Dermis blood vessel endothelial cell (primary cell): Measurements from ENCODE around the gene C16orf86. TPM values are rescaled to one million over a fixed set of nuclear protein-coding genes. Genes with fewer than 3 reads are reported as not detected.

ENCODE experiments used
- DNase-seq: peaks from one replicate; pipeline ENCODE4 v3.0.0; 2010
- total RNA-seq: library from RNA; depleted of rRNA; stranded (reverse); fragments of >200 nt; gene quantifications from 2 replicates; pipeline ENCODE4 v1.2.3, GENCODE V29; 2014

C16orf86 gene
- total RNA-seq, 1 donor from 2014 or later = 3.9 TPM

DNA sequence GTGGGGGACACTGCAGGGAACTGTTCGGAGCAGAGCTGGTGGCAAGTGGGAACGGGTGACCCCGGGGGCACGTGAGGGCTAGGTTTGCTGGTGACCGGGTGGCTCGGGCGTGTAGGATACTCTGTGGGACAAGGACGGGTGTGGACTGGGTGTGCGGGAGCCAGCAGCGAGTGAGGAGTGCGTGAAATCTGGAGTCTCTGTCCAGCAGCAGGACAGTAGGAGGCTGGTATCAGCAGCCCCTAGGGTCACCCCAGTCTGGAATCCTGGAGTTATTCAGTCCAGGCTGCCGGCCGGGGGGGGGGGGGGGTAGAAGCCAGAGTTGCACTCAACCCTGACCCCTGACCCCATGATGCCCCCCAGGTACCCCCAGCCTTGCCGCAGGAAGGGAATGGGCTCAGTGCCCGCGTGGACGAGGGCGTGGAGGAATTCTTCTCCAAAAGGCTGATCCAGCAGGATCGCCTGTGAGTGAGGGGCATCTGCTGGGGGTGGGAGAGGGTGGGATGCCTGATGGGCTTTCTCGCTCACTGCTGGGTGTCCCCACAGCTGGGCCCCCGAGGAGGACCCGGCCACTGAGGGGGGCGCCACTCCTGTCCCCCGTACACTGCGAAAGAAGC is 12.7 kb upstream of the C16orf86 start:
- DNase-seq = no peak

DNA sequence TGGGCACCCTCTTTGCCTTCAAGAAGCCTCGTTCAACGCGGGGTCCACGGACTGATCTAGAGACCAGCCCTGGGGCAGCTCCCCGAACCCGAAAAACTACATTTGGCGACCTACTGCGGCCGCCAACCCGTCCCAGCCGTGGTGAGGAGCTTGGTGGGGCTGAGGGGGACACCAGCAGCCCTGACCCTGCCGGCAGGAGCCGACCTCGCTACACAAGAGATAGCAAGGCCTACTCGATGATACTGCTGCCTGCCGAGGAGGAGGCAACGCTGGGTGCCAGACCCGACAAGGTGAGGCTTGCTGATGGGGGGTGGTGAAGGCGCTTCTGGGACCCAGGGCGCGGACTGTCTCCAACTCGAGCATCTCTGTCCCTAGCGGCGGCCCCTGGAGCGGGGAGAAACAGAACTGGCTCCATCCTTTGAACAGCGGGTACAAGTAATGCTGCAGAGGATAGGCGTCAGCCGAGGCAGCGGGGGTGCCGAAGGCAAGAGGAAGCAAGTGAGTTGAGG is 12.2 kb upstream of the C16orf86 start:
- DNase-seq = no peak

DNA sequence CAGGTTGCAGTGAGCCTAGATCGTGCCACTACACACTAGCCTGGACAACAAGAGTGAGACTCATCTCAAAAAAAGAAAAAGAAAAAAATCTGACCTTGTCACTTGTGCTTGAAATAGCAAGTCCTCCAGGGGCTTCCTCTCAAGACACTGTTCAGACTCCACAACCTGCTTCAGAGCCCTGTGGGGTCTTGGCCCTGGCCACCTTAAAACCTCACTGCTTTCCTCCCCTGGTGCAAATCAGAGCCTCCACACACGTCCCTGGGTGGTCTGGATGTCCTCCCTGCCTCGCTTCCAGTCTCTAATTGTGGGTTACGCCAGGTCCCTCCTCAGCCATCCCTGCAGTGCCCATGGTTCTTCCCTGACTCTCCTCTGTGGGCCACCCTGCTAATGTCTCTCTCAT is 11.3 kb upstream of the C16orf86 start:
- DNase-seq = no peak

DNA sequence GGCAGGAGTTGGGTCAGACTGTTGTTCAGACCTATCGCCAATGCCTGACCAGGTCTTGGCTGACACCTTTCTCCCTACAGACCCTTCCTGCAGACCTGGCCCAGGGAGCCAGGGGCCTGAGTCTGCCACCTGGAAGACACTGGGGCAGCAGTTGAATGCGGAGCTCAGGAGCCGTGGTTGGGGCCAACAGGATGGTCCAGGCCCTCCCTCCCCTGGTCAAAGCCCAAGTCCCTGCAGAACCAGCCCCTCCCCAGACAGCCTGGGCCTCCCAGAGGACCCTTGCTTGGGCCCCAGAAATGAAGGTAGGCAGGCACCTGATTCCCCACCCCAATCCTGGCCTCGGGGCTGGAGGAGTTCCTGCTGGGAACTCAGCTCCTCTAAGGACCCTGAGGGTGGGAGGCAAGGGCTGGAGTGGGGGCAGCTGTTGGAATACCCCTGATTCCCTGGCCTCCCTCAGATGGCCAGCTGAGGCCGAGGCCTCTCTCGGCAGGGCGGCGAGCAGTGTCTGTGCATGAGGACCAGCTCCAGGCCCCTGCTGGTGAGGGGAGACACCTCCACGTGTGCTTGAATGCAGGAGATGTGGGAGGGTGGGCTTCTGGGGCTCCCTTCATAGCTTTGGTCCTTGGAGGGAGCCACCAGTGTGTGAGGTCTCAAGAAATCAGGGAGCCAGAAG is 10.1 kb upstream of the C16orf86 start:
- no peak for DNase-seq

DNA sequence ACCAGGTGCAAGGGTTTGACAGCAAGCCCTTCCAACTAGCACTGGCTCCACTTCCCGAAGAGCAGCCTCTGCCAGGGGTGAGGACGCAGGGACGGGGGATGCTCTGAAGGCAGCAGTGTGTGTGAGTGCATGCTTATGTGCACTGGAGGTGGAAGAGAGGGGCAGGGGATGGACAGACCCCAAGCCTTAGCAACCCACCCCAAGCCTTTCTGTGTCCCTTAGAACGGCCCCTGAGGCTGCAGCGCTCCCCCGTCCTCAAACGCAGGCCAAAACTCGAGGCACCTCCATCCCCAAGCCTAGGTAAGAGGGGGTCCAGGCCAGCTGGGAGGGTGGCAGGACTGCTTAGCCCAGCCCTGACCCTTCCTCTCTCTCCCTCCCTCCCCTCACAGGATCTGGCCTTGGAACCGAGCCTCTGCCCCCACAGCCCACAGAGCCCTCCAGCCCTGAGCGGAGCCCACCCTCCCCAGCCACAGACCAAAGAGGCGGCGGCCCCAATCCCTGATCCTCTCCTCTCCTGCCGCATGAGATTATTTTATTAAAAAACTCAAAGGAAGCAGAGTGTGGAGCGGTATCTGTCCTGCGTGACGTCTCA is 9.5 kb upstream of the C16orf86 start:
- DNase-seq = no peak

DNA sequence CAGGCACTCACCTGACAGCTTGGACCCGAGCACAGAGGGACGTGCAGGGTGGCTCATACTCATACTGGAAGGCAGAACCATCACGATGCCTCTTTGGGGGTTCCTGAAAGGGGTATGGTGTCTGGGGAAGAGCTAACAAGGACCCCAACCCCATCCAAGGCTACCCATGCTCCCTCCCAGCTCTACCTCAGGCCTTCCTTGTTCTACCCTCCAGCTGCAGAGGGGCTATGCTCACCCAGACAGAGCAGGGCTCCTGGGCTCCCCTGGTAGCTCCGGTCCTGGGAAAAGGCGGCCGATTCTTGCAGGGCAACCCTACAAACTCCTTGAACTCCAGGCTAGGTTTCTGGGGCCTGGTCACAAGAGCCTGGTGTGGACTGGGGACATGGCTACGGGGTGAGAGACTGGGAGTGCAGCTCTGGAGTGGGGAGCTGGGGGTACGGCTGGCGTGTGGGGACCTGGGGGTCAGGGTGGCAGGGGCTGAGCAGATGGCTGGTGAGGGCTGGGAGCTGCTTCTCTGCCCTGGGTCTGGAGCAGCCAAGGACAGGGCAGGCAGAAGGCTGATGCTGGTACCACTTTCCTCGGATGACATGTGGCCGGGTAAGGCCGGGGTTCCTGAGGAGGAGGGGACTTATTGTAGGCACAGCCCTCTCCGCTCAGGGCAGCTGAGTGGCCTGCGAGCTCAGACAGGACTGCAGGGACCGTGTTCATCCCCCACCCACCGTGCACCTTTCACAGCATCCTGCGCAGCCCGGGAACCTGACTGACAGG is 8.7 kb upstream of the C16orf86 start:
- DNase-seq = no peak

DNA sequence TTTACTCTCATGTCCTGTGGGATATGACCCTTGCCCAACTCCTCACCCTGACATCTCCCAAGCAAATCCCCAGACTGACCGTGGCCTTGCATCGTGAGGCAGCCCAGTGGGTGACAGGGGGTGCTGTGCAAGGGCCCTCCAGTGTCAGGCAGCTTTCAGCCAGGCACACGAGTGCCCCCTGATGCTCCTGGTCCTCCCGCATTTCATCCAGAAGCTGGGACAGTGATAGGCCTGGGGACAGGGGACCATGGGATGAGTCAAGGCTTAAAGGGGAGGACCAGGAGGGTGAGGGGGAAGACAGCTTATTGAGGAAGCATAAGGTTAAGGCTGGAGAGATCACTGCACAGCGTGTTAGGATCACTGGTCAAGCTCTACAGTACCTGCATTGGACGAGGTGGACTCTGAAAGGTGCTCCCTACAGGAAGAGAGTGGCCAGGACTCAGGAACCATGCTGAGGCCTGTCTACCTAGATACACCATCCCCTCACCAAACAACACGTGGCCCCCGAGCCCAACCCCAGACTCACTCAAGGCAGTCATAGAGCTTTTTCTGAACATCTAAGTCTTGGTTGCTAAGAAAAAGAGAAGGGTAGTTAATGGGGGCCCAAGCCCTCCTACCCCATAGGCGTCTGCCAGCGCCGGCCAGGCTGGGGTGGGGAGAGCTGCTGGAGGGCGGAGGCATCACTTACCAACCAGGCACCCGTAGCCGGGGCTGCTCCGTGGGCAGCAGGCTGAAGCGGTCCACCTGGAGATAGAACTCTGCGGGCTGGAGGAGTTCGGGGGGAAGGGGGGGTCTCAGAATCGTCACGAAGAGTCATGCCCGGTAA is 7.6 kb upstream of the C16orf86 start:
- DNase-seq = no peak

DNA sequence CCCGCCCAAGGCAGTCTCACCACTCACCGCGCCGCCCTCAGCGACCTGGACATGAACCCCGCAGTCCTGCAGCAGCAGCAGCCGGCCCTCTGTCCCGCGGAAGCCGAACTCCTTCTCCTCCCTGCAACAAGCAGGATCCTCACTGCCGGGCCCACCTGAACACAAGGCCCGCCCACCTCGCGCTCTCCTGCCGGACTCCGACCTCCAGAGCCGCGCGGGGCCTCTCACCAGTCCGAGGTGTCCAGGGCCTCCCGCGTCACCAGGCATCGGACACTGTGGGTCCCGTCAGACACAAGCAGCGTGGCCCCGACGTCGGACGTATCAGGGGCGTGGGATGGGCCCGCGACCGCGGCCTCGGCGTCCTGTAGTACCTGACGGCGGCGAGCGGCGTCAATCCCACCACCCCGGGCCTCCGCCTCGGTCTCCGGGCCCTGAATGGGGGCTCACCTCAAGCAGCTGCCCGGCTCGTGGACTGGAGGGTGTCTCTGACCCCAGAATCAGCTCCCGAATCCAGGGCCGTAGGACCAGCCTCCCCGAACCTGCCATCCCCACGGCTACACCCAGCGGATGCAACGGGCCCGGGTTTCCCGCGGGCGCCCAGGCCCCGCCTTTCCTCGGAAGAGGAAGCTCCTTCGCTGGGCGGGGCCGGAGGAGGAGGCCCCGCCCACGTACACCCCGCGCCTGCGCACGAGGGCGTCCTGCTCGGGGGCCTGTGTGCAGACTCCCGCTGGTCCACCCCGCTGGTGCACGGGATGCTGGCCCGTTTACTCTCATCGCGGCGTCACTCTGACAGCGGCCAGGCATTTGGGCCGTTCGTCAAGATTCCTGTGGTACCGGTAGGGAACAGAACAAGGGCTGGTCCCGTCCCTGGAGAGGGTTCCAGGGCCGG is 6.7 kb upstream of the C16orf86 start, which contains the start of gene ACD:
TSS of gene ACD (minus strand) at position 586 of the 889 bp plus-strand sequence. CDS start at position 546, 40 bp downstream.
- peak; percentile 92 for DNase-seq

DNA sequence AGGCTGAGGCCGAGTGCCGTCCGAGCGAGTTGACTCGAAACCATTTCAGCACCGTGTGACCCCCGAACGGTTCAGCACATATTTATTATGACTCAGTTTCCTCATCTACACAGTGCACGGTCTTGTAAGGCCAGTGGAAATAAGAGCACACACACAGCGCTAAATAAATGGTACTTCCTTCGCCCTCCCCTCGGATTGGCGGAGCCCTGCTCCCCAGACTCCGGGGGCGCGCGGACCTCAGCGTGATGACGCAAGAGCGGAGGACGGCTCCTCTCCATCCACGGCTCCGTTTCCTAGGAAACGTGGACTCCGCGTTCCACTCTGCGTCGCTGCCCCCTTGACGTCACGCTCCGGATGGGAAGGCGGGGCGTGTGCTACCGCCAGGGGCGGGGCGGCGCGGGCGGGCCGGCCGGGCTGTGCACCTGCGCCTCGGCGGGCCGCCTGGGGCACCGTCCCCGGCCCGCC is 6.0 kb upstream of the C16orf86 start, which contains the start of gene PARD6A:
TSS of gene PARD6A (plus strand) at position 397 of the 465 bp plus-strand sequence. CDS start 79 bp downstream, outside the sequence.
- DNase-seq = peak; percentile 98

- DNase-seq = peak; percentile 66
These were observed 5.4 kb upstream of the C16orf86 start for GRCh38 chr16:67661101-67661761.

DNA sequence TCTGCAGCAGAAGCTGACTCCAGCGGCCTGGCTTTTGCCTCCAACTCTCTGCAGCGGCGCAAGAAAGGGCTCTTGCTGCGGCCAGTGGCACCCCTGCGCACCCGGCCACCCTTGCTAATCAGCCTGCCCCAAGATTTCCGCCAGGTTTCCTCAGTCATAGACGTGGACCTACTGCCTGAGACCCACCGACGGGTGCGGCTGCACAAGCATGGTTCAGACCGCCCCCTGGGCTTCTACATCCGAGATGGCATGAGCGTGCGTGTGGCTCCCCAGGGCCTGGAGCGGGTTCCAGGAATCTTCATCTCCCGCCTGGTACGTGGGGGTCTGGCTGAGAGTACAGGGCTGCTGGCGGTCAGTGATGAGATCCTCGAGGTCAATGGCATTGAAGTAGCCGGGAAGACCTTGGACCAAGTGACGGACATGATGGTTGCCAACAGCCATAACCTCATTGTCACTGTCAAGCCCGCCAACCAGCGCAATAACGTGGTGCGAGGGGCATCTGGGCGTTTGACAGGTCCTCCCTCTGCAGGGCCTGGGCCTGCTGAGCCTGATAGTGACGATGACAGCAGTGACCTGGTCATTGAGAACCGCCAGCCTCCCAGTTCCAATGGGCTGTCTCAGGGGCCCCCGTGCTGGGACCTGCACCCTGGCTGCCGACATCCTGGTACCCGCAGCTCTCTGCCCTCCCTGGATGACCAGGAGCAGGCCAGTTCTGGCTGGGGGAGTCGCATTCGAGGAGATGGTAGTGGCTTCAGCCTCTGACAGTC is 4.5 kb upstream of the C16orf86 start:
- no peak for DNase-seq

GRCh38 chr16:67662653-67663010 is 4.0 kb upstream of the C16orf86 start:
- no peak for DNase-seq

GRCh38 chr16:67663151-67663876 is 3.3 kb upstream of the C16orf86 start:
- DNase-seq = peak; percentile 53

DNA sequence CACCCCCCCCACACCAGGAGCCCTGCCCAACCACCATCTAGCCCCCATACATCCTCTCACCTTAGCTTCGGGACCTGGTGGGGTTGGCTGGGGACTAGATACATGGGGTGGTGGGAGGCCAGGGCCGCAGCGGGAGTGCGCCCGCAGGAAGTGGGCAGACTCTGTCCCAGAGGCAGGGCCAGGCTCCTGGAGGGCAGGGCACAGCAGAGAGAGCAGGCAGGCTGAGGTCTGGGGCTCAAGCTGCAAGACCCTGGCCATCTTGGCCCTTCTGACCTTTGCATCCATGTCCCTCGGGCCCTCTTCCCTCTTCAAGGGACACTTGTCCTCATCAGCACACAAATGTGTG is 2.8 kb upstream of the C16orf86 start:
- no peak for DNase-seq

- no peak for DNase-seq
These were observed 2.4 kb upstream of the C16orf86 start for GRCh38 chr16:67664258-67664657.

- no peak for DNase-seq
These were observed 1.7 kb upstream of the C16orf86 start for GRCh38 chr16:67664871-67665270.

DNA sequence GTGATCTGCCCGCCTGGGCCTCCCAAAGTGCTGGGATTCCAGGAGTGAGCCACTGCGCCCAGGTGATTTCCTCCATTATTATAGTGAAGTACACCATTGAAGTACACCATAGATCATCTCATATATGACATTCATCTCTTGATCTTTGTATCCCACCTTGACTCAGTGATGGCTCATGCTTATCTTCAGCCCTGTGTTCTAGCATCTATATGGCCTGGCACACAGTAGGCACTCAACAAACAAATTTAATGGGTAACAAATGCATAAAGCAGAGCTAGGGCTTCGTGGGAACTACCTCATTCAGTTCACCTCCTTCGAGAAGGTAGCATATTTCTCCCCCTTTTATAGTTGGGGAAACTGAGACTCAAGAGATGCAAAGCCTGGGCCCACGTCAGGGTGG is 1.0 kb upstream of the C16orf86 start:
- no peak for DNase-seq

- no peak for DNase-seq
These were observed 522 bp upstream of the C16orf86 start for GRCh38 chr16:67666032-67666551.

DNA sequence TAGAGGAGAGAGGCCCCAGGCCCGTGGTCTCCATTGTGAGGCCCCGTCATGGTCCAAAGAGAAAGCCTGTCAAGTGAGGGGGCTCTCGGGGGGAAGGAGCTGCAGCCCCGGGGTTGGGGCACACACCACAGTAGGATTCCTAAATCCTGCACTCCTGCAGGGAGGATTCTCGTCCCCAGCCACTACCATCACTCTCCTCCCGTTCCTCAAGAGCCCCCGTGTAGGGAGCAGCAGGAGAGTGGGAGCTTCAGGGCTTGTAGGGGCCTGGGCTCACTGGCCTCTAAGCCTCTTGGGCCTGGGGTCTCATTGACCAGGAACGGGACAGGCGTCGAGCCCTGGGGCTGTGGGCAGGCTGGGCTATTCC is 821 bp downstream of the C16orf86 start:
- DNase-seq = no peak
